ENCODE results near the gene PTRH2.

Gene PTRH2

DNA sequence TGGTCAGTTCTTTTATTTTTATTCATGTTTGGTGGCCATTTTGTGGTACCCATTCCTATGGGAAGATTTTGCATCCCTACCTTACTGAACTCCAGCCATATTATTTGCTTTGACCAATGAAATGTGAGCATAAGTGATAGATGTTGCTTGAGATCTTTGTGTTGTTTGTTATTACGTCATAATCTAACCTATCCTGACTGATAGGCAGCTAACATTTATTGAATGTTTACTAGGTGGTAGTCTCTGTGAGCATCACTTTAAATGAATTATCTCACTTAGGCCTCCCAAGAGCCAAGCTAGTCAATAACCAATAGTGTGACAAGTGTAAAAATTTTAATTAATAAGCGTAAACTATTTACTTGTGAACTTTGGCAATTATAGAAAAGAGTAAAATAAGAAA is 37.8 kb upstream of the PTRH2 start:
- TF ChIP-seq POLR2AphosphoS5 (IDR thresholded peaks at IDR 0.05; ENCODE audit: low read depth, low read length) (no peak), SIN3A (IDR thresholded peaks at IDR 0.05; ENCODE audit: borderline replicate concordance, insufficient read depth, low read length) (no peak), FOXP2 (optimal IDR thresholded peaks at IDR 0.05; ENCODE audit: borderline replicate concordance, extremely low read depth, extremely low read length, insufficient read depth) (no peak), TAF1 (IDR thresholded peaks at IDR 0.05; ENCODE audit: borderline replicate concordance, insufficient read depth, low read length) (no peak)
- TF ChIP-seq, protein P1, sequence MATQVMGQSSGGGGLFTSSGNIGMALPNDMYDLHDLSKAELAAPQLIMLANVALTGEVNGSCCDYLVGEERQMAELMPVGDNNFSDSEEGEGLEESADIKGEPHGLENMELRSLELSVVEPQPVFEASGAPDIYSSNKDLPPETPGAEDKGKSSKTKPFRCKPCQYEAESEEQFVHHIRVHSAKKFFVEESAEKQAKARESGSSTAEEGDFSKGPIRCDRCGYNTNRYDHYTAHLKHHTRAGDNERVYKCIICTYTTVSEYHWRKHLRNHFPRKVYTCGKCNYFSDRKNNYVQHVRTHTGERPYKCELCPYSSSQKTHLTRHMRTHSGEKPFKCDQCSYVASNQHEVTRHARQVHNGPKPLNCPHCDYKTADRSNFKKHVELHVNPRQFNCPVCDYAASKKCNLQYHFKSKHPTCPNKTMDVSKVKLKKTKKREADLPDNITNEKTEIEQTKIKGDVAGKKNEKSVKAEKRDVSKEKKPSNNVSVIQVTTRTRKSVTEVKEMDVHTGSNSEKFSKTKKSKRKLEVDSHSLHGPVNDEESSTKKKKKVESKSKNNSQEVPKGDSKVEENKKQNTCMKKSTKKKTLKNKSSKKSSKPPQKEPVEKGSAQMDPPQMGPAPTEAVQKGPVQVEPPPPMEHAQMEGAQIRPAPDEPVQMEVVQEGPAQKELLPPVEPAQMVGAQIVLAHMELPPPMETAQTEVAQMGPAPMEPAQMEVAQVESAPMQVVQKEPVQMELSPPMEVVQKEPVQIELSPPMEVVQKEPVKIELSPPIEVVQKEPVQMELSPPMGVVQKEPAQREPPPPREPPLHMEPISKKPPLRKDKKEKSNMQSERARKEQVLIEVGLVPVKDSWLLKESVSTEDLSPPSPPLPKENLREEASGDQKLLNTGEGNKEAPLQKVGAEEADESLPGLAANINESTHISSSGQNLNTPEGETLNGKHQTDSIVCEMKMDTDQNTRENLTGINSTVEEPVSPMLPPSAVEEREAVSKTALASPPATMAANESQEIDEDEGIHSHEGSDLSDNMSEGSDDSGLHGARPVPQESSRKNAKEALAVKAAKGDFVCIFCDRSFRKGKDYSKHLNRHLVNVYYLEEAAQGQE (IDR thresholded peaks at IDR 0.05; ENCODE audit: insufficient read depth in 1 of 2, low read depth in 2 of 2, low read length in 2 of 2) = no peak

DNA sequence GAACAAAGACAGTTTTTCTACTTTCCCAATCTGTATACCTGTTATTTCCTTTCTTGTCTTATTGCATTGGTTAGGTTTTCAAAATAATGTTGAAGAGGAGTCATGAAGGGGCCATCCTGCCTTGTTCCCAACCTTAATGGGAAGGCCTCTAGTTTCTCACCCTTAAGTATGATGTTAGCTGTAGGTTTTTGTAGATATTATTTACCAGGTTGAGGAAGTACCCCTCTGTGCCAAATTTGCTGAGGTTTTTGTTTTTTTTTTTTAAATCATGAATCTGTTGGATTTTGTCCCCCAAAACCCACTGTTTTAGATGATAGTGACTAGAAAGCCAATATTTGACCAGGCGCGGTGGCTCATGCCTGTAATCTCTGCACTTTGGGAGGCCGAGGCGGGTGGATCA is 36.6 kb upstream of the PTRH2 start:
- no peak for TF ChIP-seq SIN3A (IDR thresholded peaks at IDR 0.05; ENCODE audit: borderline replicate concordance, insufficient read depth, low read length)
- TF ChIP-seq, protein P1 (IDR thresholded peaks at IDR 0.05; ENCODE audit: insufficient read depth in 1 of 2, low read depth in 2 of 2, low read length in 2 of 2) = no peak
- TF ChIP-seq TAF1 (IDR thresholded peaks at IDR 0.05; ENCODE audit: borderline replicate concordance, insufficient read depth, low read length) = no peak
- no peak for TF ChIP-seq FOXP2 (optimal IDR thresholded peaks at IDR 0.05; ENCODE audit: borderline replicate concordance, extremely low read depth, extremely low read length, insufficient read depth)

DNA sequence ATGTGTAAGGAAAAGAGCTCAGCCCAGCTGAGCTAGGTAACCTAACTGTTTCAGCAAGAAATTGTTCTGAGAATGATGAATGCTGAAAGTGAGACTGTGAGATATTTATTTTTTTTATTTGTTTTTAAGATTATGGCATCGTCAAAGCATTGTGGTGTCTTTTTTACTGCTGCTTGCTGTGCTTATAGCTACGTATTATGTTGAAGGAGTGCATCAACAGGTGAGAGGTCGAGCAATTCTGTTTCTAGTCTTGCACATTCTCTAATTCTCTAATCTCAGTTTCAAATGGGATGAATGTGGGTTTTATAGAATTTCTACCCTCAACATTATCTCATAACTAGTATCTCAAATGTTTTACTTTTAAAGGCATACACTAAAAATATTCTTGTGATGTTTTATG is 30.1 kb upstream of the PTRH2 start:
- no peak for TF ChIP-seq POLR2AphosphoS5 (IDR thresholded peaks at IDR 0.05; ENCODE audit: low read depth, low read length)
- TF ChIP-seq, protein P1 (IDR thresholded peaks at IDR 0.05; ENCODE audit: insufficient read depth in 1 of 2, low read depth in 2 of 2, low read length in 2 of 2) = no peak
- TF ChIP-seq FOXP2 (optimal IDR thresholded peaks at IDR 0.05; ENCODE audit: borderline replicate concordance, extremely low read depth, extremely low read length, insufficient read depth) = no peak
- no peak for TF ChIP-seq SIN3A (IDR thresholded peaks at IDR 0.05; ENCODE audit: borderline replicate concordance, insufficient read depth, low read length)
- TF ChIP-seq TAF1 (IDR thresholded peaks at IDR 0.05; ENCODE audit: borderline replicate concordance, insufficient read depth, low read length) = no peak

DNA sequence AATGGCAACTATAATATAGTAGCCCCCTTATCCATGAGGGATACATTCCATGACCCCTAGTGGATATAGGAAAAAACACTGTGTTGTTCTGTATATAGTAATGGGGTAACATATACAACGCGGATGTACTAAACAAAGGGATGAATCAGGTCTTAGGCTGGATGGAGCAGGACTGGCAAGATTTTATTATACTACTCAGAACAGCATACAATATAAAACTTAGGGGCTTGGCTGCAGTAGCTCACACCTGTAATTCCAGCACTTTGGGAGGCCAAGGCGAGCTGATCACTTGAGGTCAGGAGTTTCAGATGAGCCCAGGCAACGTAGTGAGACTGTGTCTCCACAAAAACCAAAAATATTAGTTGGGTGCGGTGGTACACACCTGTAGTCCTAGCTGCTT is 27.0 kb upstream of the PTRH2 start:
- TF ChIP-seq, protein P1 (IDR thresholded peaks at IDR 0.05; ENCODE audit: insufficient read depth in 1 of 2, low read depth in 2 of 2, low read length in 2 of 2) = no peak
- TF ChIP-seq FOXP2 (optimal IDR thresholded peaks at IDR 0.05; ENCODE audit: borderline replicate concordance, extremely low read depth, extremely low read length, insufficient read depth) (no peak), POLR2AphosphoS5 (IDR thresholded peaks at IDR 0.05; ENCODE audit: low read depth, low read length) (no peak), TAF1 (IDR thresholded peaks at IDR 0.05; ENCODE audit: borderline replicate concordance, insufficient read depth, low read length) (no peak), SIN3A (IDR thresholded peaks at IDR 0.05; ENCODE audit: borderline replicate concordance, insufficient read depth, low read length) (no peak)

DNA sequence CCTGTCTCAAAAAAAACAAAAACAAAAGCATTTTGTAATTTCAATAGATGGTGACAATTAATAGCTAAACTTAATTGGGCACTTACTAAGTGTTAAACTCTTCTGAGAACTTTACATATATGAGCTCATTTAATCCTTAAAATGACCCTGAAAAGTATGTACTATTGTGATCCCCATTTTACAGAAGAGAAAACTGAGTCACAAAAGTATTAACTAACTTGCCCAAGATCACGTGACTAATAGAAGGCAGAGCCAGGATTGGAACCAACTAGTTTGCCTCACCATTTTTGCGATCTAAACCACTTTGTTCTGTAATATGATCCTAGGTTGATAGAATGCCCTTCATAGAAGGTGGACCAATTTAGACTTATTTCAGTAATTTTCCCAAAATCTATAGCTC is 26.5 kb upstream of the PTRH2 start:
- TF ChIP-seq TAF1 (IDR thresholded peaks at IDR 0.05; ENCODE audit: borderline replicate concordance, insufficient read depth, low read length) (no peak), FOXP2 (optimal IDR thresholded peaks at IDR 0.05; ENCODE audit: borderline replicate concordance, extremely low read depth, extremely low read length, insufficient read depth) (no peak)

Measured in PFSK-1 (cell line).